Body of pancreas (tissue), 4 donors: ENCODE data around the gene MFSD12.

Experiments
- POLR2A ChIP-seq, 3 donors: fragments of 450-650 bp; IDR thresholded peaks; one replicate each; pipeline ENCODE4 v1.6.1; 2016; ENCODE audit warnings: antibody characterized with exemption in 3 of 3, mild to moderate bottlenecking in 2 of 3
- TF ChIP-seq, protein P1 (sequence below), 7 experiments: fragments of 450-650 bp in 4 of 7; fragments of 200-600 bp in 3 of 7; sonication (generic) in 3 of 7; IDR thresholded peaks; one replicate each; pipeline ENCODE4 v1.5.1; 2016 to 2019; ENCODE audit warnings: antibody characterized with exemption in 7 of 7

DNA sequence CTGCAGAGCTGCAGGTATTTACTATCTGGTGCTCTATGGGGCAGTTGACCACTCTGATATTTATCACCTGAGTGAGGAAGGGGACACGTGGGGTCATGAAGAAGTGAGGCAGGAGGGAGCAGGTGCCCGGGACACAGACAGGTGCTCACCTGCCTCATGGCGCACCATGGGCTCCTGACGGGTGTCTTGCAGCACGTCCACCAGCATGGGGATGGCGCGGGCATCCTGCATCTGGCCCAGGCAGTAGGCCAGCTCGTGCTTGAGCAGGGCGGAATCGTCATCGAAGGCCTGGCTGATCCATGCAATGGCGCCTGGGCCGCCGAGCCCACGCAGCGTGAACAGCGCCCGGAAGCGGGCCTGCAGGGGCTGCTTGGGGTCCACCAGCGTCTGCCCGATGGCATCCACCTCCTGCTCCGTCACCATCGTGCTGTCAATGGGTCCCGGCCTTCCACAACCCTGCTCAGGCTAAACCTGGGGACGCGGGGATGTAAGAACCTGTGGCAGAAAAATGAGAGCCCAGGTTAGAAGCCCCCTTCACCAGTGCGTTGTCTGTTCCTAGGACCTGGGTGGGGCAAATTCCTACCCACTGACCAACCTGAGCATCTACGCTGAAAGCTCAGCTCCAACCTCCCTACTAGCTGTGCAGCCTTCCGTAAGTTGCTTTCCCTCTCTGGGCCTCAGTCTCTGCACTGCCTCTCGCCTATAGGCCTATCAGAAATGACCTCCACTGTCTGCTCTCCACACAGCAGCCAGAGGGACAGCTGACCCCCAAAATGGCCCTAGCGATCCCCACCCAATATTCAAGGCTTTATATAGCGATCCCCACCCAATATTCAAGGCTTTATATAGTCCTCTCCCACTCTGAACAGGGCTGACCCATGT, 60.8 kb downstream of the MFSD12 start:
- TF ChIP-seq, protein P1, sequence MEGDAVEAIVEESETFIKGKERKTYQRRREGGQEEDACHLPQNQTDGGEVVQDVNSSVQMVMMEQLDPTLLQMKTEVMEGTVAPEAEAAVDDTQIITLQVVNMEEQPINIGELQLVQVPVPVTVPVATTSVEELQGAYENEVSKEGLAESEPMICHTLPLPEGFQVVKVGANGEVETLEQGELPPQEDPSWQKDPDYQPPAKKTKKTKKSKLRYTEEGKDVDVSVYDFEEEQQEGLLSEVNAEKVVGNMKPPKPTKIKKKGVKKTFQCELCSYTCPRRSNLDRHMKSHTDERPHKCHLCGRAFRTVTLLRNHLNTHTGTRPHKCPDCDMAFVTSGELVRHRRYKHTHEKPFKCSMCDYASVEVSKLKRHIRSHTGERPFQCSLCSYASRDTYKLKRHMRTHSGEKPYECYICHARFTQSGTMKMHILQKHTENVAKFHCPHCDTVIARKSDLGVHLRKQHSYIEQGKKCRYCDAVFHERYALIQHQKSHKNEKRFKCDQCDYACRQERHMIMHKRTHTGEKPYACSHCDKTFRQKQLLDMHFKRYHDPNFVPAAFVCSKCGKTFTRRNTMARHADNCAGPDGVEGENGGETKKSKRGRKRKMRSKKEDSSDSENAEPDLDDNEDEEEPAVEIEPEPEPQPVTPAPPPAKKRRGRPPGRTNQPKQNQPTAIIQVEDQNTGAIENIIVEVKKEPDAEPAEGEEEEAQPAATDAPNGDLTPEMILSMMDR (IDR thresholded peaks at IDR 0.05): no peak
- TF ChIP-seq POLR2A (IDR thresholded peaks at IDR 0.05): no peak
